Astrocyte (in vitro differentiated cells and primary cell): ENCODE measurements around the gene IL1R1.

ENCODE experiments used
- CTCF ChIP-seq: IDR thresholded peaks from 2 replicates; pipeline ENCODE4 v1.5.1; 2011; ENCODE audit warnings: low read depth, mild to moderate bottlenecking, inconsistent platforms, low read length, moderate library complexity; ENCODE audit not compliant: insufficient read depth
- EZH2 ChIP-seq: IDR thresholded peaks from 2 replicates; pipeline ENCODE4 v1.6.1; 2012; ENCODE audit warnings: mild to moderate bottlenecking, low read length, inconsistent platforms; ENCODE audit not compliant: insufficient read depth

DNA sequence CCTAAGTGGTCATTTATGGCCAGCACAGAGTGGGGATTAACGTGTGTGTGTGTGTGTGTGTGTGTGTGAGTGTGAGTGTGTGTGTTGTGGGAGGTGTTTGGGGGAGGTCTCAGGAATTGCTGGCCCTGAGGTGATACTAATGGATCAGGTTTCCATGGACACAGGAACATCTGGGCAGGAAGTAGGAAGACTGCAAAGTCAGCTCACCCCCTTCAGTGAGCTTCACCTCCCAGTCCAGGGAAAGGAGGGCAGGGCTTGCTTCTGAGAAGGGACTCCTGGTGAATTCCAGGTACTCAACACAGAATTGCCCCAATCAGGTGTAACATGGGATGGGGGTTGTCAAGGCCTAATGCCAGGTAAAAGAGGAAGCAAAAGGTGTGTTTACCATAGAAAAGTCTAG, 30.3 kb upstream of the IL1R1 start:
- TF ChIP-seq CTCF, result no peak
- no peak for TF ChIP-seq EZH2
